ENCODE data around the gene POC1A. TPM values are rescaled to one million over a fixed set of nuclear protein-coding genes. Genes with fewer than 3 reads are reported as not detected.

POC1A gene
- total and polyA plus RNA-seq, 9 of the 15 experiments (the other 6 are each of a cell fraction or from before 2014, with no cell fraction given): 7.2 to 17.5 (median 12.1) TPM

- TF ChIP-seq, protein P1, sequence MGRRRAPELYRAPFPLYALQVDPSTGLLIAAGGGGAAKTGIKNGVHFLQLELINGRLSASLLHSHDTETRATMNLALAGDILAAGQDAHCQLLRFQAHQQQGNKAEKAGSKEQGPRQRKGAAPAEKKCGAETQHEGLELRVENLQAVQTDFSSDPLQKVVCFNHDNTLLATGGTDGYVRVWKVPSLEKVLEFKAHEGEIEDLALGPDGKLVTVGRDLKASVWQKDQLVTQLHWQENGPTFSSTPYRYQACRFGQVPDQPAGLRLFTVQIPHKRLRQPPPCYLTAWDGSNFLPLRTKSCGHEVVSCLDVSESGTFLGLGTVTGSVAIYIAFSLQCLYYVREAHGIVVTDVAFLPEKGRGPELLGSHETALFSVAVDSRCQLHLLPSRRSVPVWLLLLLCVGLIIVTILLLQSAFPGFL (CRISPR knock-in tag; IDR thresholded peaks at IDR 0.05): no peak
Measured at GRCh38 chr3:52128118-52128683, 26.0 kb downstream of the POC1A start (continued).

GRCh38 chr3:52126500-52126899 is 27.7 kb downstream of the POC1A start:
- 80% methylated on average over 4 of the region's 6 CpGs for WGBS (ENCODE audit: insufficient coverage, low coverage, missing lambda C conversion rate)
- CTCF ChIA-PET (ENCODE audit: low intra/inter-chr PET ratio): no interaction called here
- Histone ChIP-seq H3K9me1 (ENCODE audit: control insufficient read depth, insufficient read depth, low read length) (peaks cover 3% of the 10 kb centered on the region), H3K9me3 (replicated peaks; ENCODE audit: control insufficient read depth, insufficient read depth, low read depth, low read length) (no peaks in the 10 kb centered on the region), H4K20me1 (replicated peaks; ENCODE audit: control insufficient read depth, insufficient read depth, low read length) (0 out of 2 replicates have a peak, but pooled peaks cover 4% of the 10 kb centered on the region), H3K27me3 (ENCODE audit: control insufficient read depth in 2 of 2, insufficient read depth in 2 of 2, low read length in 2 of 2) (no peaks in the 10 kb centered on the region), H3K79me2 (ENCODE audit: control insufficient read depth, insufficient read depth, low read length) (peaks cover 4% of the 10 kb centered on the region; the same call in 1 of the 3 replicates), H3K4me1 (replicated peaks in 1 of 2; ENCODE audit: control insufficient read depth in 2 of 2, insufficient read depth in 2 of 2, low read length in 2 of 2) (peaks cover 13 to 17% of the 10 kb centered on the region in 2 experiments), H3K27ac (ENCODE audit: extremely low read depth, low read depth, low read length) (no peak overlapping the region), H3K4me2 (ENCODE audit: insufficient read depth, low read length) (no peak overlapping the region), H3K4me3 (no peak overlapping the region), H3K9ac (ENCODE audit: insufficient read depth in 1 of 2, low read depth in 2 of 2, low read length in 2 of 2) (no peak overlapping the region), H2AFZ (ENCODE audit: low read depth, low read length) (no peak overlapping the region), H3K36me3 (ENCODE audit: control insufficient read depth, insufficient read depth, low read length) (peaks cover 62% of the 10 kb centered on the region)
- no peak for TF ChIP-seq WHSC1 (IDR thresholded peaks at IDR 0.05; ENCODE audit: low read length)
- TF ChIP-seq NFE2 (IDR thresholded peaks at IDR 0.05; ENCODE audit: low read depth): peak; percentile 44; the same call in 1 of the 2 replicates
- TF ChIP-seq SIN3B (IDR thresholded peaks at IDR 0.05; ENCODE audit: low read depth): no peak
- no peak for TF ChIP-seq SREBF1 (IDR thresholded peaks at IDR 0.05; ENCODE audit: borderline replicate concordance, low read depth, low read length)
- TF ChIP-seq ZNF780A (CRISPR knock-in tag; IDR thresholded peaks at IDR 0.05): no peak
- 0 out of 2 replicates have a peak, but pooled peaks have one; percentile 4 for TF ChIP-seq MAFF (IDR thresholded peaks at IDR 0.05; ENCODE audit: low read length)
- BruUV-seq (replicated peaks): no TSS peak
- intact Hi-C loops (cut with micrococcal nuclease): no loop called here
- FAIRE-seq (no peak), ATAC-seq (no peak), DNase-seq (ENCODE audit: extremely low read depth in 1 of 4, low spot score in 3 of 4) (no peak)
- POLR2A ChIA-PET: no interaction called here
- in situ Hi-C loops (cut with MboI): loop anchor here (5.0 kb wide), 1 partner anchor 124 kb away; no protein-coding TSS in a partner anchor

Measured in K562 (cell line).